GM10847 (cell line): ENCODE results near the gene MPC1.

Experiments used
- POLR2A ChIP-seq: IDR thresholded peaks from 2 replicates; pipeline ENCODE4 v1.6.1; 2011; ENCODE audit not compliant: insufficient read length; ENCODE audit errors: extremely low read depth

The MPC1 gene

GRCh38 chr6:166341977-166342348 is 40.8 kb downstream of the MPC1 start:
- no peak for TF ChIP-seq POLR2A

- no peak for TF ChIP-seq POLR2A
Observed at GRCh38 chr6:166341464-166341863, 41.3 kb downstream of the MPC1 start.

- no peak for TF ChIP-seq POLR2A
Observed at GRCh38 chr6:166338854-166339253, 43.9 kb downstream of the MPC1 start.

GRCh38 chr6:166336847-166337246 is 45.9 kb downstream of the MPC1 start:
- TF ChIP-seq POLR2A = no peak

GRCh38 chr6:166335378-166336302 is 47.1 kb downstream of the MPC1 start:
- no peak for TF ChIP-seq POLR2A

- no peak for TF ChIP-seq POLR2A
Observed at GRCh38 chr6:166334878-166335277, 47.9 kb downstream of the MPC1 start.

- TF ChIP-seq POLR2A = no peak
Observed at GRCh38 chr6:166333172-166333995, 49.4 kb downstream of the MPC1 start.

- no peak for TF ChIP-seq POLR2A
Observed at GRCh38 chr6:166331503-166332415, 51.0 kb downstream of the MPC1 start.

GRCh38 chr6:166330612-166331011 is 52.1 kb downstream of the MPC1 start:
- no peak for TF ChIP-seq POLR2A

- no peak for TF ChIP-seq POLR2A
Observed at GRCh38 chr6:166325383-166326042, 57.2 kb downstream of the MPC1 start.

GRCh38 chr6:166323395-166323794 is 59.3 kb downstream of the MPC1 start:
- TF ChIP-seq POLR2A = no peak

GRCh38 chr6:166318649-166319600 is 63.8 kb downstream of the MPC1 start:
- no peak for TF ChIP-seq POLR2A

GRCh38 chr6:166318227-166318626 is 64.5 kb downstream of the MPC1 start:
- TF ChIP-seq POLR2A = no peak
